ENCODE results near the gene USP19. TPM values are rescaled to one million over a fixed set of nuclear protein-coding genes. Genes with fewer than 3 reads are reported as not detected.

The USP19 gene
- total and polyA plus RNA-seq, 2 of the 4 experiments (the other 2 are of a cell fraction) = 24.7 to 39.7 TPM

- peaks cover 22 to 68% of the 10 kb centered on the region in 2 experiments for H3K79me1 ChIP-seq (ENCODE audit: low read depth in 1 of 2, low read length in 2 of 2)
- H3K27ac ChIP-seq (ENCODE audit: insufficient read depth, low read length) = peak overlapping the region; percentile 96; the same call in 1 of the 2 replicates
- H3K4ac ChIP-seq (ENCODE audit: low read depth, low read length) = peak overlapping the region; percentile 97
- H2BK120ac ChIP-seq (ENCODE audit: low read depth, low read length) = no peak overlapping the region
- H3K56ac ChIP-seq (ENCODE audit: extremely low read depth, insufficient read depth, low read length) = peak overlapping the region; percentile 38; the same call in 1 of the 2 replicates
- intact Hi-C loops (cut with micrococcal nuclease) (no loop called here), dilution Hi-C loops (cut with HindIII; ENCODE audit: low sequenced_read_pairs, unreplicated experiment) (no loop called here), in situ Hi-C loops (cut with MboI; ENCODE audit: low sequenced_read_pairs) (no loop called here)
- peaks cover 9% of the 10 kb centered on the region for H3K4me1 ChIP-seq (ENCODE audit: control insufficient read depth, insufficient read depth, low read length)
- H4K20me1 ChIP-seq (ENCODE audit: insufficient read depth, low read length) = peaks cover 12% of the 10 kb centered on the region
- peak overlapping the region; percentile 96; the same call in 1 of the 2 replicates for H3K9ac ChIP-seq (ENCODE audit: low read depth, low read length)
- no TSS peak for BruUV-seq (replicated peaks)
- peaks cover 37% of the 10 kb centered on the region for H3K9me1 ChIP-seq (ENCODE audit: insufficient read depth, low read length)
- peak overlapping the region; percentile 96 for H2AK5ac ChIP-seq (ENCODE audit: low read depth, low read length)
- no peak overlapping the region for H2BK15ac ChIP-seq (ENCODE audit: low read depth, low read length)
- H3K27me3 ChIP-seq (ENCODE audit: control insufficient read depth, insufficient read depth, low read length) = no peaks in the 10 kb centered on the region
- peak overlapping the region; percentile 66 for H3K4me2 ChIP-seq (ENCODE audit: low read depth, low read length)
- DNase-seq = no peak
- peak overlapping the region; percentile 97 for H2AFZ ChIP-seq (replicated peaks; ENCODE audit: low read length, poor library complexity)
- H4K8ac ChIP-seq (ENCODE audit: low read depth in 2 of 2, low read length in 2 of 2) = peak overlapping the region; percentile 83 to 97; a peak in 2 of 4 replicates
- peak overlapping the region; percentile 98 for H3K14ac ChIP-seq (replicated peaks; ENCODE audit: low read depth, low read length)
- no peaks in the 10 kb centered on the region for H3K9me3 ChIP-seq (ENCODE audit: control insufficient read depth, insufficient read depth, low read length)
- H2BK5ac ChIP-seq (ENCODE audit: low read depth, low read length, poor library complexity, severe bottlenecking) = peak overlapping the region; percentile 82
- peaks cover 42% of the 10 kb centered on the region for H3K36me3 ChIP-seq (ENCODE audit: control insufficient read depth, insufficient read depth, low read length)
- ChIA-PET CTCF (no interaction called here), POLR2A (ENCODE audit: unreplicated experiment) (interaction anchor here (0.5 kb wide), 1 partner anchor 147 kb away, joined by 3 read pairs; no protein-coding TSS in a partner anchor)
- ATAC-seq (ENCODE audit: low read depth) = no peak
- TF ChIP-seq RCOR1 (IDR thresholded peaks at IDR 0.05; ENCODE audit: insufficient replicate concordance, low read length) (no peak), RFX5 (IDR thresholded peaks at IDR 0.05; ENCODE audit: low read depth, low read length) (no peak), MXI1 (IDR thresholded peaks at IDR 0.05; ENCODE audit: borderline replicate concordance, low read depth, low read length) (no peak)
- H4K5ac ChIP-seq (ENCODE audit: low read depth, low read length) = no peak overlapping the region
- peak overlapping the region; percentile 99 for H2AK9ac ChIP-seq (replicated peaks; ENCODE audit: low read depth, low read length, poor library complexity)
- H3K18ac ChIP-seq (ENCODE audit: low read depth, low read length) = no peak overlapping the region
- H3K23ac ChIP-seq (ENCODE audit: low read depth, low read length) = peak overlapping the region; percentile 81
- H3K4me3 ChIP-seq (ENCODE audit: insufficient read depth, low read depth, low read length) = peak overlapping the region; percentile 68
- 93% methylated on average over 3 of the region's 6 CpGs; no CpG with 5 or more reads in 1 of the 2 experiments for WGBS, 2 experiments (ENCODE audit: extremely low coverage in 2 of 2, insufficient read length in 1 of 2)
- H2BK20ac ChIP-seq (ENCODE audit: low read depth, low read length) = no peak overlapping the region
- 0 out of 2 replicates have a peak overlapping the region, but pooled peaks have one; percentile 94 for H4K91ac ChIP-seq (ENCODE audit: insufficient read depth, low read depth, low read length)
Measured at GRCh38 chr3:49131576-49131975, 11.0 kb upstream of the USP19 start.

All from IMR-90 (cell line).